Measurements from ENCODE around the gene HTD2. TPM values are rescaled to one million over a fixed set of nuclear protein-coding genes. Genes with fewer than 3 reads are reported as not detected.
"Not testable (repeated sequence)": the region's sequence is repeated elsewhere in the genome, so short reads cannot be mapped to it uniquely, and the experiment has no call there.

Gene HTD2
- total RNA-seq: 11.0 TPM
- 10.6 TPM for polyA plus RNA-seq

DNA sequence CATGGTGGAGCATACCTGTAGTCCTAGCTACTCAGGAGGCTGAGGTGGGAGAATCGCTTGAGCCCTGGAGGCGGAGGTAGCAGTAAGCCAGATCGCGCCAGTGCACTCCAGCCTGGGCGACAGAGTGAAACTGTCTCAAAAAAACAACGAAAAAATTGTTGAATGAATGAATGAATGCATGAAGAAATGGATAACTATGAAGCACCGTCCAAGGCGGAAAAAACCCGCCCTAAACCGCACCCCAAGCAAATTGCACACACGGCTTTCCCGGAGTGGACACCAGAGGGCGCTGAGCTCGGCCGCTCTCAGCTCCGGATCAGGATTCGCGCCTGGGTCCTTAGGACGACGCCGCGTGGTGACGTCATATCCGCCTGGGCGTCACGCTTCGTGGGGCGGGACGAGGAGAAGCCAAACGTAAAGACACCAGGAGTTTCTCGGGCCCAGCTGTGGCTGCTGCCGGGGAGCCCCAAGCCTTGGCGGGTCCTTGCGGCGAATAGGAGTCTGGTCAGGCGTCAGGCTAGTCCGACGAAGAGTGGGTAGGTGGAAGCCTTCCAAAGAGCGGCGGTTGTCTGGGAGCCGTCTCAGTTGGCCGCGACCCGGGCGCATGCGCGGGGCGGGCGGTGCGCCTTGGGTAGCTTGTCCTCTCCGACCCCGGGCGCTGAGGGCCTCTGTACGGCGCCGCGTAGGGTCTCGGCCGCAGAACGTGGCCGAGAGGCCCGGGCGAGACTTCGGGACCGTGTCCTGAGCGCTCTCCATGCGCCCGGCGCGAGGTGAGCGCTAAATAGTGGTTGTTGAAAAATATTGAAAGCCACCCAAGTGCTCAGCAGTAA lies at the start of gene HTD2, which contains the start of gene RPP14:
Gene HTD2 (plus strand): TSS at position 639 of the 830 bp plus-strand sequence. CDS start 11,094 bp downstream, outside the sequence.
Gene RPP14 (plus strand): TSS at position 364 of the 830 bp plus-strand sequence. CDS start 4,085 bp downstream, outside the sequence.
- no peaks in the 10 kb centered on the region for H3K36me3 ChIP-seq (ENCODE audit: insufficient read depth)
- peak; percentile 95 for DNase-seq (ENCODE audit: extremely low spot score)
- 4% methylated on average over 71 of the region's 71 CpGs for WGBS
- H3K4me3 ChIP-seq (ENCODE audit: low read depth, low read length): peak within 1 kb of the TSS; percentile 67
- no peaks in the 10 kb centered on the region for H3K4me1 ChIP-seq (ENCODE audit: insufficient read depth)
- peak within 1 kb of the TSS; percentile 99 for H3K27ac ChIP-seq (ENCODE audit: low read depth)

DNA sequence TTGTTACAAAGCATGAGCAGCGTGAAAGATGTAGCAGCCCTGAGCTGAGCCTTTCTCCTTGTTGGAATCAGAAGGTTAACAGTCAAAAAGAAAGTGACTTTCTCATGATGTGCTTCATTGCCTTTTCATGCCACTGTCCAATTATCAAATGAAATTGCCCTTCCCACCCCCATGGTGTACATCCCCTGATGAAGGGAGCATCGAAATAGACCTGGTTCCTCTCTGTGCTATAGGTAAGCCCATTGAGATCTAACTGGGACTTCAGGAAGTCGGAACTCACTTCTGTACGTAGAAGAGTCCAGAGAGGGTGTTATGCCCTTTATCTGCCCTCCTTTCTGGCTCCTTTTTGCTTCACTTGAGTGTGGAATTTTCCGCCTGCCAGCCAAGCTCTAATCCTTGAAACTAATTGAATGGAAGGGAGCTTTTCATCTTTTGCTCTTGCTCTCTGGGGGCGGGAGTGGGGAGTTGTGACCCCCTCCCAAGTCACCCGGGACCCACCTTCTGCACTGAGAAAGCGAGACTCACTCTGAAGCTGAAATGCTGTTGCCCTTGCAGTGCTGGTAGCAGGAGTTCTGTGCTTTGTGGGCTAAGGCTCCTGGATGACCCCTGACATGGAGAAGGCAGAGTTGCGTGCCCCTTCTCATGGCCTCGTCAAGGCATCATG lies 47.8 kb upstream of the HTD2 start:
- no peaks in the 10 kb centered on the region for H3K36me3 ChIP-seq (ENCODE audit: insufficient read depth)
- WGBS: 90% methylated on average over 10 of the region's 10 CpGs

DNA sequence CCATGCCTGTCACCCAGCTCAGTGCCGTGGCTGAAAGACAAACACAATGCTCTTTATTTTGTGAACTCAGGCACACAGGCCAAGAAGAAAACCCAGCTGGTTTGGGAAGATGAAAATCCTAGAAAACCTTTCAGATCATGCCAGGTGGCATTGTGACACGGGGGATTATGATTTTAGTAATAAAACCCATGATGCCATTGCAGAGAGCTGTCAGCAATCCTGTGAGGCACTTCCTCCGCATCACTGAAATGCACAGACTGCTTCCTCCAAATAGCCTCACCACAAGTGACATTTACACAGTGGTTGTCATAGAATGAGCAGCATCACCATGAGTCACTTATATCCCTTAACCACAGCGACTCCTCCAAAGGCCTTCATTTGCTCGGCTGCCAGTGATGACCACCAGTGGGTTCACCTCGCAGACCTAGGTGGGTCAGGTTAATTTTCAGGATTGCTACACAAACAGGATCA lies 46.0 kb upstream of the HTD2 start:
- DNase-seq (ENCODE audit: extremely low spot score): no peak
- H3K36me3 ChIP-seq (ENCODE audit: insufficient read depth): no peaks in the 10 kb centered on the region
- whole genome bisulfite sequencing: 89% methylated on average over 6 of the region's 6 CpGs
- no peak overlapping the region for H3K27ac ChIP-seq (ENCODE audit: low read depth)
- H3K4me3 ChIP-seq (ENCODE audit: low read depth, low read length): no peak overlapping the region
- no peaks in the 10 kb centered on the region for H3K4me1 ChIP-seq (ENCODE audit: insufficient read depth)

More for the DNA sequence above, 47.8 kb upstream of the HTD2 start:
- H3K27ac ChIP-seq (ENCODE audit: low read depth): no peak overlapping the region
- DNase-seq (ENCODE audit: extremely low spot score): no peak
- H3K4me1 ChIP-seq (ENCODE audit: insufficient read depth): no peaks in the 10 kb centered on the region
- no peak overlapping the region for H3K4me3 ChIP-seq (ENCODE audit: low read depth, low read length)

DNA sequence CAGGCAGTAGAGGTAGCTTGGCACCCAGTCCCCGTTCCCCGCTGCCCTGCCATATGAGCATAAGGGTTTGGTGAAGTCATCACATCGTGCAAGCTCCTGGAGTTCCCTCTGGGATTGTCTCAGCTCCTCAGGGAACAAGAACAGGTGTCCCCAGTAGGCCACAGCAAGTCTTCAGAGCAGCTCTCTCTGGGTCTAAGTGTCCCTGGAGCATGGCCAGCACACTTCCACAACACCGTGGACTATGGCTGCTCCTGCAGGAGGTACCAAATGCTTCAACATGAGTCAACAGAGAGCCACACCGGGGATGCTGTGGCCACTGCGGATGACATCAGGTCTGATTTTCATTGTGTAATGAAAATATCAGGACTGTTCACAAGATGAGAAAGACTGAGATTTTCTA lies 45.6 kb upstream of the HTD2 start:
- no peak overlapping the region for H3K27ac ChIP-seq (ENCODE audit: low read depth)
- no peaks in the 10 kb centered on the region for H3K4me1 ChIP-seq (ENCODE audit: insufficient read depth)
- no peaks in the 10 kb centered on the region for H3K36me3 ChIP-seq (ENCODE audit: insufficient read depth)
- no peak for DNase-seq (ENCODE audit: extremely low spot score)
- no peak overlapping the region for H3K4me3 ChIP-seq (ENCODE audit: low read depth, low read length)
- WGBS: 87% methylated on average over 6 of the region's 6 CpGs

DNA sequence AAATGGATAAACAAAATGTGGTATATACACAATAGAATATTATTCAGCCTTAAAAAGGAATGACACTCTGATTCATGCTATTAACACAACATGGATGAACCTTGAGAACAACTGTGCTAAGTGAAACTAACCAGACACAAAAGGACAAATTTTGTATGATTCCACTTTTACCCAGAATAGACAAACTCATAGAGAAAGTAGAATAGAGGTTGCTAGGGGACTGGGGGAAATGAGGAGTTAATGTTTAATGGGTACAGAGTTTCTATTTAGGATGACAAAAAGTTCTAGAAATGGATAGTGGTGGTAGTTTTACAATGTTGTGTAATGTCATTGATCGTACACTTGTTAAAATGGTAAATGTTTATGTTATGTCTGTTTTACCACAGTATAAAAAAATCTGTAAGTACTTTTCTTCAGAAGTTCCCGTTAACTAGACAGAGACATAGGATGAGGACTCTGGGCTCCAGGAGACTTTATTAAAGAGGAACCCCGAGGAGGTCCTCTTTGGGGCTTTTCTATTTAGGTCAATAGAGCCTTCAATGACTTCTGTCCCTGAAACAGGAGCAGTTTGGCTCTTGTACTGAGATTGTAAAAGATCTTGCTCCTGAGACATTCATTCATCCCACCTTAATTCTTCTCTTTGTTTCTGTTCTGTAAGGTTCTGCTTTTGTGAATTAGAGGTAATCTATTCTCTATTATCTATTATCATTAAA lies 44.2 kb upstream of the HTD2 start:
- no peak for DNase-seq (ENCODE audit: extremely low spot score)
- Histone ChIP-seq H3K36me3 (ENCODE audit: insufficient read depth) (no peaks in the 10 kb centered on the region), H3K27ac (ENCODE audit: low read depth) (no peak overlapping the region), H3K4me3 (ENCODE audit: low read depth, low read length) (no peak overlapping the region), H3K4me1 (ENCODE audit: insufficient read depth) (no peaks in the 10 kb centered on the region)
- 62% methylated on average over 3 of the region's 3 CpGs for WGBS

DNA sequence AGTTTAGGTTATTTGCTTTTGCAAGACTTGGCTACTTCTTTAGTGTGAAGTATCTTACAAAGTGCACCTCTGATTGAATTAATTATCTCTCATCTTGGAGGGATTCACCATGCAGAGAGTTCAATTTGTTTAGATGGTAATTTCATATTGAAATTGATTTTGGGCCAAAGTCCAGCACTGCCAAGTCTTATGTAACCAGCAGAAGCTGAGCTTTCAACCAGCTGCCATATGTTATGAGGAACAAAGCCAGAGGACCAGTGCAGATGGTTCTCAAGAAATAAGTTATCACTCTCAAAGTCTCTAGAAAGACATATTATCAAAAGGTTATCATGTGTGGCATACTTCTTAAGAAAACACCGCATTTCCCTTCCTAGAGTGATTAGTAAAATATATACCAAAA lies 39.7 kb upstream of the HTD2 start:
- H3K36me3 ChIP-seq (ENCODE audit: insufficient read depth): no peaks in the 10 kb centered on the region
- no peak for DNase-seq (ENCODE audit: extremely low spot score)
- H3K4me3 ChIP-seq (ENCODE audit: low read depth, low read length): no peak overlapping the region
- no peak overlapping the region for H3K27ac ChIP-seq (ENCODE audit: low read depth)
- whole genome bisulfite sequencing: 48% methylated on average over 1 of the region's 1 CpG
- no peaks in the 10 kb centered on the region for H3K4me1 ChIP-seq (ENCODE audit: insufficient read depth)

DNA sequence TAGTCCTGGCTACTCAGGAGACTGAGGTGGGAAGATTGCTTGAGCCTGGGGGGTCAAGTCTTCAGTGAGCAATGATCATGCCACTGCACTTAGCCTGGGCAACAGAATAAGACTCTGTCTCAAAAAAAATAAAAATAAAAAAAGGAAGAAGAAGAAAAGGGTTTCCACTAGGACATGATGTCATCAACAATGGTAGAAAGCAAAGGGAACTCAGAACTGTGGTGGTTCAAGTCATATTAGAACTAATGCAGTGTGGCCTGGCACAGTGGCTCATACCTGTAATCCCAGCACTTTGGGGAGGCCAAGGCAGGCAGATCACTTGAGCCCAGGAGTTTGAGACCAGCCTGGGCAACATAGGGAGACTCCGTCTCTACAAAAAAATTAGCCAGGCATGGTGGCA lies 38.8 kb upstream of the HTD2 start:
- DNase-seq (ENCODE audit: extremely low spot score); H3K36me3 ChIP-seq (ENCODE audit: insufficient read depth); H3K4me1 ChIP-seq (ENCODE audit: insufficient read depth); H3K4me3 ChIP-seq (ENCODE audit: low read depth, low read length); H3K27ac ChIP-seq (ENCODE audit: low read depth): not testable (repeated sequence)
- 95% methylated on average over 1 of the region's 1 CpG for WGBS

DNA sequence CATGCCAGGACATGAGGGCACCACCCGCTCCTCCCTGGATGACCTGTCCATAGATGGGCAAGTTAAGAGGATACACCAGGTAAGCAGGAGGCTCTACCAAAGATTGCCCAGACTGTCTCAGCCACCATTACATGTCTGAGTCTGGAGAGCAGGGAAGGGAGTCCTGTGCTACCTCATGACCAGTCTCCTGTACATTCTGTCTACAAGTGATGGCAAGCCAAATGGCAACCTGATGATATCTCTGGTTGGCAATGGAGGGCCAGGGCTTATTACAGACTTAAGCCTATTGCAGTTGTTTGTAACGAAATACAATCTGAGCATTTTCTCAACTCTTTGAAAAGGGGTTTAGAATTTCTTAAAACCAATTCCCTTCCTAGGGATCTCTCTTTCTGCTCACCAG lies 37.0 kb upstream of the HTD2 start:
- DNase-seq (ENCODE audit: extremely low spot score): no peak
- 67% methylated on average over 2 of the region's 2 CpGs for WGBS
- H3K36me3 ChIP-seq (ENCODE audit: insufficient read depth): no peaks in the 10 kb centered on the region
- no peaks in the 10 kb centered on the region for H3K4me1 ChIP-seq (ENCODE audit: insufficient read depth)
- H3K27ac ChIP-seq (ENCODE audit: low read depth): no peak overlapping the region
- no peak overlapping the region for H3K4me3 ChIP-seq (ENCODE audit: low read depth, low read length)

DNA sequence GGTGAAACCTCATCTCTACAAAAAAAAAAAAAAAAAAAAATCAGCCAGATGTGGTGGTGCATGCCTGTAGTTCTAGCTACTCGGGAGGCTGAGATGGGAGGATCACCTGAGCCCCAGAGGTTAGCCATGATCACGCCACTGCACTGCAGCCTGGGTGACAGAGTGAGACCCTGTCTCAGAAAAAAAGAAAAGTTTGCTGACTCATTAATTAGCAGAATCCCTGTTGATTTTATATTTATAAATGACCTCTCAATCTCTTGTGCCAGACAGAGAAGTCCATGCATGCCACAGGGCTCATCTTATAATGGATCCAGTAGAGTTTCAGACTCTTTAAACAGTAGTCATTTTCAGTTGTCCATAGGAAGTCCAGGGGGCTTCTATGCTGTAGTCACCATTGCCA lies 35.8 kb upstream of the HTD2 start:
- DNase-seq (ENCODE audit: extremely low spot score): no peak
- 97% methylated on average over 2 of the region's 2 CpGs for WGBS
- no peaks in the 10 kb centered on the region for H3K36me3 ChIP-seq (ENCODE audit: insufficient read depth)
- H3K4me3 ChIP-seq (ENCODE audit: low read depth, low read length): no peak overlapping the region
- H3K27ac ChIP-seq (ENCODE audit: low read depth): no peak overlapping the region
- H3K4me1 ChIP-seq (ENCODE audit: insufficient read depth): no peaks in the 10 kb centered on the region

DNA sequence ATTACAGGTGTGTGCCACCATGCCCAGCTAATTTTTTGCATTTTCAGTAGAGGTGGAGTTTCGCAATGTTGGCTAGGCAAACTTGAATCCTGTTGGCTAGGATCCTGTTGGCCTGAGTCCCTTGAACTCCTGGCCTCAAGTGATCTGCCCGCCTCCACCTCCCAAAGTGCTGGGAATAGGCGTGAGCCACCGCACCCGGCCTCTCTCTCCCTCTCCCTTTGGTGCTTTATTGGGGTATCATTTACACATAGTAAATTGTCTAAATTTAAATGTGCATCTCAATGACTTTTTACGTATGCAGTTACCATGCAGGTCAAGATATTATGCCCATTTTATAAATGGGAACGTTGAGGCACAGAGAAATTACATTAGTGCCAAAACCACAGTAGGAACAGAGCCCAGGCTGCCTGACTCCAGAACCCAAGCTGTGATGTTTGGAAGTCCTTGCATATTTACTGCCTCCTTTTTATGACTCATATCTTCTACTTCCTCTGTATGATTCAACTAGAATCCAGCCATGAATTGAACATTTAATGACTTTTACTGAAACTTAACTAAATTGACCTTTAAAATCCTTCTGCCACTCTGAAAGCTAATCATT lies 34.3 kb upstream of the HTD2 start:
- Histone ChIP-seq H3K36me3 (ENCODE audit: insufficient read depth) (no peaks in the 10 kb centered on the region), H3K4me1 (ENCODE audit: insufficient read depth) (no peaks in the 10 kb centered on the region), H3K4me3 (ENCODE audit: low read depth, low read length) (no peak overlapping the region), H3K27ac (ENCODE audit: low read depth) (no peak overlapping the region)
- WGBS: 81% methylated on average over 7 of the region's 7 CpGs
- no peak for DNase-seq (ENCODE audit: extremely low spot score)

DNA sequence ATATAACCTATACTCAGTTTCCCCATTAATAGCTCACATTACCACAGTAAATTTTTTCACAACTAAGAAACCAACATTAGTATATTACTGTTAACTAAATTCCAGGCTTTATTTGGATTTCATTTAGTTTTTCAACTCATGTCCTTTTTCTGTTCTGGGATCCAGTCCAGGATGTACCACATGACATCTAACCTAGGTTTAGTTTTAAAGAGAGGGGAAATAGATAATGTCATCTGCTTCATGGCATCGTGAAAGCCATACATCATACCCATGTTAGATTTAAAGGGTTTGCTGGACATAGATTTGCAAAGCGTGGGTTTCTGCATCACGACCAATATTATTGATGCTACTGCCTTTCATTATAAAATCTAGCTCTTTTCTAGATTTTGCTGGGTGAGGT lies 33.4 kb upstream of the HTD2 start:
- Histone ChIP-seq H3K4me3 (ENCODE audit: low read depth, low read length) (no peak overlapping the region), H3K27ac (ENCODE audit: low read depth) (no peak overlapping the region), H3K4me1 (ENCODE audit: insufficient read depth) (no peaks in the 10 kb centered on the region), H3K36me3 (ENCODE audit: insufficient read depth) (no peaks in the 10 kb centered on the region)
- DNase-seq (ENCODE audit: extremely low spot score): no peak
- WGBS: 75% methylated on average over 3 of the region's 3 CpGs

DNA sequence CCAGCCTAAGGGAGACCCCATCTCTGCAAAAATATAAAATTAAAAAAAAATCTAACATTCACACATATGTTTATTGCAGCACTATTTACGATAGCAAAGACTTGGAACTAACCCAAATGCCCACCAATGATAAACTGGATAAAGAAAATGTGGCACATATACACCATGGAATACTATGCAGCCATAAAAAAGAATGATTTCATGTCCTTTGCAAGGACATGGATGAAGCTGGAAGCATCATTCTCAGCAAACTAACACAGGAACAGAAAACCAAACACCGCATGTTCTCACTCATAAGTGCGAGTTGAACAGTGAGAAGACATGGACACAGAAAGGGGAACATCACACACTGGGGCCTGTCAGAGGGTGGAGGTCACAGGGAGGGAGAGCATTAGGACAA lies 33.0 kb upstream of the HTD2 start:
- not testable (repeated sequence) for H3K4me3 ChIP-seq (ENCODE audit: low read depth, low read length); DNase-seq (ENCODE audit: extremely low spot score); H3K36me3 ChIP-seq (ENCODE audit: insufficient read depth); H3K27ac ChIP-seq (ENCODE audit: low read depth); H3K4me1 ChIP-seq (ENCODE audit: insufficient read depth)
- WGBS: 94% methylated on average over 3 of the region's 3 CpGs

DNA sequence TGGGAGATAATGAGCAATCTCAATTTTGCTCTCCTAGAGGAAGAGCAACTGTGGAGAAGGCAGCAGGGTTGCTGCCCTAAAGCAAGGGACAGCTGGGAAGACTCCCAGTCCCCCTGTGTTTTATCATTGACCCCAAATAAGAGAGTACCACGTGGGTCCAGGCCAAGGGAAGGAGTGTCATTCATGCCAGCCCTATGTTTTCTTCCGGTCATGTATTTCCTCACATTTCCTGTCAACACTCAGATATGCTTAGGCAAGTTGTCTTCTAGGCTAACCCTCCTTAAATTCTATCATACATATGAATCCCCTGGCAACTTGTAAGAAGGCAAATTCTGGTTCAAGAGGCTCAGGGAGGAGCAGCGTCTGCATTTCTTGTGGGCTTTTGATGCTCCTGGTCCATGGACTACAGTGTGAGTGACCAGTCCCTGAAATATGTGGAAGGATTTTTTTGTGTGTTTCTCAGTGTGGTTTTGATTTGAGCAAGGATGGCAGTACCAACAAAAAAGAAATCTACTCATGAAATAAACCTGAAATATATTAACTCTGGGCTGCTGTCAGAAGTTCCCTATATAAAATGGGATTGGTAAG lies 32.2 kb upstream of the HTD2 start:
- WGBS: 65% methylated on average over 3 of the region's 3 CpGs

More for the DNA sequence above, 32.2 kb upstream of the HTD2 start:
- DNase-seq (ENCODE audit: extremely low spot score): no peak
- Histone ChIP-seq H3K4me1 (ENCODE audit: insufficient read depth) (no peaks in the 10 kb centered on the region), H3K36me3 (ENCODE audit: insufficient read depth) (no peaks in the 10 kb centered on the region), H3K4me3 (ENCODE audit: low read depth, low read length) (no peak overlapping the region), H3K27ac (ENCODE audit: low read depth) (no peak overlapping the region)

Measured in urinary bladder (tissue), 4 donors.